Activated naive CD8-positive, alpha-beta T cell treated with anti-CD3 and anti-CD28 coated beads, Interleukin-2, amount 50 U/mL, for 24 hours (primary cell): ENCODE measurements around the gene ITPR2.

Experiments
- ATAC-seq: fragments of 150-1000 bp; cut with Tn5 transposase; one replicate; pipeline ENCODE4 v1.10.0; 2021
- DNase-seq: peaks from one replicate; pipeline ENCODE4 v3.0.0; 2021
- H3K27ac Mint-ChIP-seq: one replicate; pipeline ENCODE4 v1.8.0; 2021; ENCODE audit warnings: mild to moderate bottlenecking, mixed read lengths
- H3K27me3 Mint-ChIP-seq: one replicate; pipeline ENCODE4 v1.8.0; 2021; ENCODE audit warnings: mixed read lengths
- H3K36me3 Mint-ChIP-seq: one replicate; pipeline ENCODE4 v1.8.0; 2021; ENCODE audit warnings: low read depth, mixed read lengths
- H3K4me1 Mint-ChIP-seq: one replicate; pipeline ENCODE4 v1.8.0; 2021; ENCODE audit warnings: mixed read lengths
- H3K4me3 Mint-ChIP-seq: one replicate; pipeline ENCODE4 v1.8.0; 2021; ENCODE audit warnings: mild to moderate bottlenecking, moderate library complexity, mixed read lengths
- H3K9me3 Mint-ChIP-seq: one replicate; pipeline ENCODE4 v1.8.0; 2021; ENCODE audit warnings: mixed read lengths

Gene ITPR2

DNA sequence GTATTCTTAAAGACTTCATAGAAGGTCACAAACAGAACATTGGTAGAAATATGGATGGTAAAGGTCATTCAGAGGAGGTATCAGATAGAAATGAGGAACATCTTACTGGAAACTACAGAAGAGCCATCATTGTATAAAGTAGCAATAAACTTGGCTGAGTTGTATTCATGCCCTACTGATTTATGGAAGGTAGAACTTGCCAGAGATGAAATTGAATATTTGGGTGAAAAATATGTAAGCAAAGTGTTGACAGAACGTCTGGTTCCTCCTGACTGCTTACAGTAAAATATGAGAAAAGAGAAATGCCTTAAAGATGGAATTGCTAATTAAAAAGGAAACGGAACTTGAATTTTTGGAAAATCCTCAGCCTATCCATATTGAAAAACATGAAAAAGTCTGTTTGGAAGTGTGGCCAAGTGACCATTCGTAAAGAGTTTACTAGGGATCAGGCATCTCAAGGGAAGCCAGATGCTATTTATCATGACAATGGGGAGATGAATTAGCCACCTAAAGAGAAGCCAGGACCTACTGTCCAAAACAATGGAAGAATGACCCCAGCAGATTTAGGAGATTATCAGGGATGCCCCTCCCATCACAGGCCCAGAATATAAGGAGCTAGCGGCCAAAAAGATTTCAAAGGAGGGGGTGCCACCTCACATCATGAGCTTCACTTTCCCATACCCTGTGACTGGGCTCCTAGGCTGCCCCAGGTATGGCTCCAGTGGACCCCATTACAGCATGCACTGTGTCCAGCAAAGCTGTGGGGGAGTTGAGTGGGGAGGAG lies 189.3 kb downstream of the ITPR2 start:
- ATAC-seq (no peak), DNase-seq (no peak)
- Mint-ChIP-seq H3K27ac (no peak overlapping the region), H3K4me1 (peaks cover 3% of the 10 kb centered on the region), H3K9me3 (peaks cover 11% of the 10 kb centered on the region), H3K4me3 (no peak overlapping the region), H3K27me3 (no peaks in the 10 kb centered on the region), H3K36me3 (peaks cover 39% of the 10 kb centered on the region)

- DNase-seq (no peak), ATAC-seq (no peak)
- Mint-ChIP-seq H3K4me3 (no peak overlapping the region), H3K27me3 (no peaks in the 10 kb centered on the region), H3K36me3 (peaks cover 38% of the 10 kb centered on the region), H3K27ac (no peak overlapping the region), H3K4me1 (peaks cover 10% of the 10 kb centered on the region), H3K9me3 (peaks cover 11% of the 10 kb centered on the region)
Measured at GRCh38 chr12:26642361-26642760, 190.6 kb downstream of the ITPR2 start.

- Mint-ChIP-seq H3K9me3 (peaks cover 7% of the 10 kb centered on the region), H3K4me3 (no peak overlapping the region), H3K4me1 (peaks cover 16% of the 10 kb centered on the region), H3K27me3 (no peaks in the 10 kb centered on the region), H3K36me3 (peaks cover 22% of the 10 kb centered on the region), H3K27ac (no peak overlapping the region)
- ATAC-seq = no peak
- DNase-seq = no peak
Measured at GRCh38 chr12:26636710-26637328, 196.2 kb downstream of the ITPR2 start.

GRCh38 chr12:26633591-26634210 lies 199.3 kb downstream of the ITPR2 start:
- Mint-ChIP-seq H3K9me3 (no peaks in the 10 kb centered on the region), H3K27ac (no peak overlapping the region), H3K4me1 (peaks cover 16% of the 10 kb centered on the region), H3K4me3 (no peak overlapping the region), H3K36me3 (peaks cover 23% of the 10 kb centered on the region), H3K27me3 (no peaks in the 10 kb centered on the region)
- ATAC-seq (peak; percentile 49), DNase-seq (peak; percentile 18)

GRCh38 chr12:26632756-26633155 lies 200.2 kb downstream of the ITPR2 start:
- no peak for ATAC-seq
- Mint-ChIP-seq H3K36me3 (peaks cover 25% of the 10 kb centered on the region), H3K27me3 (no peaks in the 10 kb centered on the region)

GRCh38 chr12:26631846-26632245 lies 201.1 kb downstream of the ITPR2 start:
- no peak for ATAC-seq
- H3K4me1 Mint-ChIP-seq = peaks cover 7% of the 10 kb centered on the region
- no peaks in the 10 kb centered on the region for H3K27me3 Mint-ChIP-seq
- H3K4me3 Mint-ChIP-seq = no peak overlapping the region
- no peak for DNase-seq
- peaks cover 31% of the 10 kb centered on the region for H3K36me3 Mint-ChIP-seq
- H3K27ac Mint-ChIP-seq = no peak overlapping the region
- no peaks in the 10 kb centered on the region for H3K9me3 Mint-ChIP-seq

More at GRCh38 chr12:26632756-26633155, 200.2 kb downstream of the ITPR2 start:
- Mint-ChIP-seq H3K4me1 (peaks cover 10% of the 10 kb centered on the region), H3K9me3 (no peaks in the 10 kb centered on the region), H3K27ac (no peak overlapping the region), H3K4me3 (no peak overlapping the region)
- DNase-seq = no peak

DNA sequence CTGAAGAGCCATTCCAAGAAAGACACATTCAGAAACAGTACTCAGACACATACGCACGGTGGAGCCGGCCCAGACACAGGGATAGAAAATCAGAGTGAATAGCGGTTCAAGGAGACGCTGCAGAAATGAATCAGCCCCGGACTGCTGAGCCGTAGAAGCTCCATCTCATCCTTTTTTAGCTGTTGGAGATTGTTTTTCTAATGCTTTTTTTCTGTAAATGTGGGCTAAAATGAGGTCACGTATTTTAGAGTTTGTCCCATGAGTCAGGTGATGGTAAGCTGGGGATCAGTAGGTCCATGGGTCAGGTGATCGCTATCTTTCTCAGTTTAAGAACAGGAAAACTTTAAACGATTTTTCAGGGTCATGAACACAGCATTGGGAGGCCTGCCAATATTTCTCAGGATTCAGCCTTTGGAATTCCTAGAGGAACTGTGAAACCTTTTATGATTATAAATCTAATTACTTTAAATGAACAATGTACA lies 202.4 kb downstream of the ITPR2 start:
- DNase-seq = no peak
- H3K27me3 Mint-ChIP-seq = no peaks in the 10 kb centered on the region
- no peak overlapping the region for H3K4me3 Mint-ChIP-seq
- peaks cover 7% of the 10 kb centered on the region for H3K4me1 Mint-ChIP-seq
- H3K9me3 Mint-ChIP-seq = no peaks in the 10 kb centered on the region
- ATAC-seq = no peak
- H3K27ac Mint-ChIP-seq = no peak overlapping the region
- peaks cover 41% of the 10 kb centered on the region for H3K36me3 Mint-ChIP-seq

DNA sequence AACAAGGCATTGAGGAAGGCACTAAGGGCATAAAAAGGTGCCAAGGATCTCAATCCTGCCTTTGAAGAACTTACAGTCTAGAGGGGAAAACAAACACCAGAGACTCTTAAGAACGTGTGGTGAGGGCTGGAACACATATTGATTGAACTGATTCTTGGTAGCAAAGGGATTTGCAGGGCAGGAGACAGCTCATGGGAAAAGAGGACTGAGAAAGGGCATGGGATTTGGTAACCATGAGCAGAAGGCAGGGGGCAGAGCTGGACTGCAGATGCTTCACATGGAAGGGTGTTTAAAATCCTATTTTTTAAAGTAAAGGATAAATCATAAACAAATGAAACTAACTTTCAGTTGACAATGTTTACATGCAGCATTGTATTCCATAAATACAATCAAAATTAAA lies 203.1 kb downstream of the ITPR2 start:
- Mint-ChIP-seq H3K36me3 (peaks cover 40% of the 10 kb centered on the region), H3K9me3 (no peaks in the 10 kb centered on the region), H3K4me3 (no peak overlapping the region), H3K4me1 (peaks cover 7% of the 10 kb centered on the region), H3K27ac (peak overlapping the region; percentile 14), H3K27me3 (no peaks in the 10 kb centered on the region)
- ATAC-seq (no peak), DNase-seq (no peak)

DNA sequence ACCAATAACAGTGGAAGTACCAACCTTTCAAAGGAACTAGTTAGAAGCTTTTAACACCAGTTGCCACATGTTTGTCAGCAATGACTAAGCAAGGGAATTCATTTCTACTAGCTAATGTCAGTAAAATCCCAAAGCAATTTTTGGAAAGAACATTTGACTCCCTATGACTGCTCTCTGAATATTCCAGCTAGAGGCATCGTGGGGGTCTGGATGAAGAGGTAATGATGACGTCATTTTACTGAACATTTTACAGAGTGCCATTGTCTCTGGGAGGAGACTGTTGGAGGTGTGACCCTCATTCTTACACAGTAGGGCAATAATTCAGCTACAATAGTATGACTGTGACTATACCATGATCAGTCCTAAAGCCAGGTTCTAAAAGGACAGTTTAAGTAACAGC lies 204.8 kb downstream of the ITPR2 start:
- Mint-ChIP-seq H3K27ac (no peak overlapping the region), H3K4me1 (no peaks in the 10 kb centered on the region), H3K36me3 (peaks cover 47% of the 10 kb centered on the region), H3K27me3 (no peaks in the 10 kb centered on the region), H3K4me3 (no peak overlapping the region), H3K9me3 (no peaks in the 10 kb centered on the region)
- no peak for DNase-seq
- no peak for ATAC-seq

DNA sequence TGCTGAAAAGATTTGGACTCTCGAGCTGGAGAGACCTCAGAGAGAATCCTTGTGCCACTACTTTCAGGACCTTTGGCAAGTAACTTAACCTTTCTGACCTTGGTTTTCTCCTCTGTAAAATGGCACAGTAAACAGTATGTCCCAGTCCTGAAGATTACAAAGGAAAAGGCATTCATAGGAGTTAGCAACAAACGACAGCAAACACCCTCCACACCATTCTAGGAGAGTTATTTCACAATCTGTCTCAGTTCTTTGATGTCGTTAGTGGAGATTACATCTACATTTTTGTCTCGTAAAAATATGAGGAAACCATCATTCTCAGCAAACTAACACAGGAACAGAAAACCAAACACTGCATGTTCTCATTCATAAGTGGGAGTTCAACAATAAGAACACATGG lies 205.7 kb downstream of the ITPR2 start:
- Mint-ChIP-seq H3K36me3 (peaks cover 47% of the 10 kb centered on the region), H3K27ac (no peak overlapping the region), H3K4me3 (no peak overlapping the region), H3K4me1 (peaks cover 3% of the 10 kb centered on the region), H3K27me3 (no peaks in the 10 kb centered on the region), H3K9me3 (no peaks in the 10 kb centered on the region)
- no peak for ATAC-seq
- no peak for DNase-seq

DNA sequence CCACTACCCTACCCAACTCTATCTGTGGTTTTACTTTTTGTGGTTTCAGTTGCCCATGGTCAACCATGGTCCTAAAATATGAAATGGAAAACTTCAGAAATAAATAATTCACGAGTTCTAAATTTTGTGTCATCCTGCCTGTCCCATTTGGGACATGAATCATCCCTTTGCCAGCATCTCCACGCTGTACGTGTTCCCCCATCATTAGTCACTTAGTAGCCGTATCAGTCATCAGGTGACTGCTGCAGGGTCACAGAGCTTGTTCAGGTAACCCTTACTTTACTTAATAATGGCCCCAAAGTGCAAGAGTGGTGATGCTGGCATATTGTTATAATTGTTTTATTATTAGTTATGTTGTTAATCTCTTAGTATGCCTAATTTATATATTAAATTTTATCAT lies 209.9 kb downstream of the ITPR2 start:
- Mint-ChIP-seq H3K4me3 (no peak overlapping the region), H3K27ac (no peak overlapping the region), H3K27me3 (no peaks in the 10 kb centered on the region), H3K36me3 (peaks cover 50% of the 10 kb centered on the region), H3K4me1 (peaks cover 3% of the 10 kb centered on the region), H3K9me3 (no peaks in the 10 kb centered on the region)
- ATAC-seq = peak; percentile 90
- no peak for DNase-seq

DNA sequence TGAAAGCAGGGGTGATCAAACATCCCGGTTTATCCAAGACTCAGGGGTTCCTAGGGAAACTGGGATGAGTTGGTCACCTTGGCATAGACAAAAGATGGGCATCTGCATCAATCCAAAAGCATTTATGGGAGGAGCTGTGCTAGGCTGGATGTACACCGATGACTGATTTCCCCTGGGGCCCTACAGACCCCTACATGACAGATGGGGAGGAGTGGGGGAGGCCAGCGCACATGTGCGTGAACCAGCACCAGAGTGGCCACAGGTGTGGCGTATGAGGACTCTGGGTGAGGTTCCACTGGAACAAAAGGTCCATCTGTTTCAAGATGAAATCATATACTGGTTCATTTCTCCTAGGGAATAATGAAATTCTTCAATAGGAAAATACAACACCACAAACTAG lies 210.4 kb downstream of the ITPR2 start:
- Mint-ChIP-seq H3K9me3 (no peaks in the 10 kb centered on the region), H3K27me3 (no peaks in the 10 kb centered on the region), H3K27ac (no peak overlapping the region), H3K36me3 (peaks cover 48% of the 10 kb centered on the region), H3K4me3 (no peak overlapping the region), H3K4me1 (peaks cover 3% of the 10 kb centered on the region)
- ATAC-seq = no peak
- DNase-seq = no peak

DNA sequence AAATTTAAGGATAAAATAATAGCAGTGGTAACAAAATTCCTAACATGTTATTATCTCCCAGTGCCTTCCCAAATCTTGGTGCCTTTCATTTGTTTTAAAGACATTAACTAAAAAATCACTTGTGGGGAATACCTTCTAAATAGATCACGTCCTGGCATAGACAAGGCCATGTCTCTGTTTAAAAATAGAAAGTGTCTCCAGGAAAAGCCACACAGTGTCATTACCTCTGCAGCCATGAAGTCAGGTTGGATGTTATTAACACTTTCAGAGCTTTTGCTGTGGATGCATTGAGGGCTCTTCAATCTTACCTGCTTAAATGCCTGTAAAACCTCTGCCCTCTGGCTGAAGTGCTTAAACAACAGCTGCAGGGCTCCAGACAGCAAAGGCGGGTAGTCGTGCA lies 211.1 kb downstream of the ITPR2 start:
- Mint-ChIP-seq H3K4me1 (peaks cover 3% of the 10 kb centered on the region), H3K27ac (no peak overlapping the region), H3K36me3 (peaks cover 42% of the 10 kb centered on the region), H3K9me3 (no peaks in the 10 kb centered on the region), H3K4me3 (no peak overlapping the region), H3K27me3 (no peaks in the 10 kb centered on the region)
- DNase-seq (no peak), ATAC-seq (no peak)

GRCh38 chr12:26620907-26621306 lies 212.1 kb downstream of the ITPR2 start:
- Mint-ChIP-seq H3K27me3 (no peaks in the 10 kb centered on the region), H3K36me3 (peaks cover 35% of the 10 kb centered on the region), H3K4me3 (no peak overlapping the region), H3K27ac (no peak overlapping the region), H3K4me1 (peaks cover 3% of the 10 kb centered on the region), H3K9me3 (no peaks in the 10 kb centered on the region)
- no peak for DNase-seq
- ATAC-seq = no peak

- ATAC-seq (no peak), DNase-seq (no peak)
- Mint-ChIP-seq H3K9me3 (no peaks in the 10 kb centered on the region), H3K4me3 (no peak overlapping the region), H3K4me1 (no peaks in the 10 kb centered on the region), H3K27ac (no peak overlapping the region), H3K36me3 (peaks cover 29% of the 10 kb centered on the region), H3K27me3 (no peaks in the 10 kb centered on the region)
Measured at GRCh38 chr12:26617513-26617912, 215.5 kb downstream of the ITPR2 start.
